RWPE1 (cell line): ENCODE results near the gene STXBP6.
"Not testable (repeated sequence)": the region's sequence is repeated elsewhere in the genome, so short reads cannot be mapped to it uniquely, and the experiment has no call there.

Experiments
- CTCF ChIA-PET: fragments of 350-600 bp; sonication (Branson Sonifier 250); formaldehyde crosslinking; extraction: SDS; loops from one replicate; lab custom pipeline; 2021; lab: Yijun Ruan, JAX
- POLR2A ChIA-PET: fragments of 400-600 bp; formaldehyde crosslinking; extraction: SDS; loops from one replicate; lab custom pipeline; 2020; ENCODE audit warnings: antibody characterized with exemption; ENCODE audit not compliant: low non-redundant PET; lab: Yijun Ruan, JAX
- DNase-seq: peaks from one replicate; pipeline ENCODE4 v3.0.0; 2012; ENCODE audit warnings: low spot score
- H3K27ac ChIP-seq: fragments of 450-650 bp; 2 replicates; pipeline ENCODE4 v1.5.1; 2017
- TF ChIP-seq, protein P1 (sequence below): fragments of 450-650 bp; conservative IDR thresholded peaks from 2 replicates; pipeline ENCODE4 v1.5.1; 2017; ENCODE audit warnings: low read depth, mild to moderate bottlenecking

Gene STXBP6

DNA sequence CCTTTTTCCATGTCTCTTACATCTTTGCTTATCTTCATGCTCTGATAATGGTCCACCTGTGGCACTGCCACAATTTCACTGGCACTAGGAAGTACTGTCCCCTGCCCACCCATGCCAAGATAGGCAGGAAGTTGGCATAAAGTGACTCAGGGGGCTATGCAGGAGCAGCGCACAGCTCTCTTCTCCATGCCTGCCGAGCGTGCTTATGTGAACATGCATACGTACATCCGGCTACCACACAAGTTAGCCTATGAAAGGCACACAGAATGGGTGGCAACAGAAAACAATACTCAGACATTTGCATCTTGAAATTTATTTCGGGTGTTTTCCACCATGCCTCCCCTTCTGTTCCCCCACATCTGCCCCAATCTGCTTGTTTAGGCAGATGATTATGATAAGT lies 241.5 kb downstream of the STXBP6 start:
- POLR2A ChIA-PET, result no interaction called here
- TF ChIP-seq, protein P1, sequence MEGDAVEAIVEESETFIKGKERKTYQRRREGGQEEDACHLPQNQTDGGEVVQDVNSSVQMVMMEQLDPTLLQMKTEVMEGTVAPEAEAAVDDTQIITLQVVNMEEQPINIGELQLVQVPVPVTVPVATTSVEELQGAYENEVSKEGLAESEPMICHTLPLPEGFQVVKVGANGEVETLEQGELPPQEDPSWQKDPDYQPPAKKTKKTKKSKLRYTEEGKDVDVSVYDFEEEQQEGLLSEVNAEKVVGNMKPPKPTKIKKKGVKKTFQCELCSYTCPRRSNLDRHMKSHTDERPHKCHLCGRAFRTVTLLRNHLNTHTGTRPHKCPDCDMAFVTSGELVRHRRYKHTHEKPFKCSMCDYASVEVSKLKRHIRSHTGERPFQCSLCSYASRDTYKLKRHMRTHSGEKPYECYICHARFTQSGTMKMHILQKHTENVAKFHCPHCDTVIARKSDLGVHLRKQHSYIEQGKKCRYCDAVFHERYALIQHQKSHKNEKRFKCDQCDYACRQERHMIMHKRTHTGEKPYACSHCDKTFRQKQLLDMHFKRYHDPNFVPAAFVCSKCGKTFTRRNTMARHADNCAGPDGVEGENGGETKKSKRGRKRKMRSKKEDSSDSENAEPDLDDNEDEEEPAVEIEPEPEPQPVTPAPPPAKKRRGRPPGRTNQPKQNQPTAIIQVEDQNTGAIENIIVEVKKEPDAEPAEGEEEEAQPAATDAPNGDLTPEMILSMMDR, result no peak
- no peak for DNase-seq
- CTCF ChIA-PET, result interaction anchor here (0.6 kb wide), 1 partner anchor 590 kb away, joined by 3 read pairs; no protein-coding TSS in a partner anchor
- no peak overlapping the region for H3K27ac ChIP-seq

DNA sequence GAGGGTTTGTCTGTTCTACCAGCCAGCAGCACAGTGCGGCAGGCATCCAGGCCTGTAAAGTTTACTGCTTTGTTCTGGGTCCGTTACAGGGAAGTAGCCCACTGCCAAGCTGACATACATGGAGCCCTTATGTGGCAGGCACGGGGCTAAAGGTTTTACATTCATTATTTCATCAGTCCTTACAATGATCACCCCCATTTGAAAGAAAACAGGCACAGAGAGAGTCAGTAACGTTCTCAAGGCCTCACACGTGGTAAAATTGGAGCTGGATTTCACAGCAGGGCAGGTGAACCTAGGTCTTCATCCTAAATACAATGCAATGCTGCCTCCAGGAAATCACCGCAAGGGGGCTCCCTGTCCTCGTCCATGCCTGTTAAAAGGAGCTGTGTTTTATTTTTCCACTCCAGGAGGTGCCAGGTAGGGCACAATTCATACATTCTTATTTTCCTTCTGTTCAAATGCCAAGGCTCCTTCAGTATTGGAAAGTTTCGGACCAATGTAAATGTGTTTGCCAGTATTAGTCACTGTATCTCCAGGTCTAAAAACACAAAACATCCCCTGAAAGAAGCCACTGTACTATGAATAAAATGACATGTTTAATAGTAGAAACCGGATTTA lies 243.8 kb downstream of the STXBP6 start:
- CTCF ChIA-PET, result interaction anchor here (0.5 to 1.9 kb wide), 13 partner anchors 8 to 345 kb away, joined by 3 to 19 read pairs (median 5); no protein-coding TSS in a partner anchor
- POLR2A ChIA-PET, result no interaction called here

DNA sequence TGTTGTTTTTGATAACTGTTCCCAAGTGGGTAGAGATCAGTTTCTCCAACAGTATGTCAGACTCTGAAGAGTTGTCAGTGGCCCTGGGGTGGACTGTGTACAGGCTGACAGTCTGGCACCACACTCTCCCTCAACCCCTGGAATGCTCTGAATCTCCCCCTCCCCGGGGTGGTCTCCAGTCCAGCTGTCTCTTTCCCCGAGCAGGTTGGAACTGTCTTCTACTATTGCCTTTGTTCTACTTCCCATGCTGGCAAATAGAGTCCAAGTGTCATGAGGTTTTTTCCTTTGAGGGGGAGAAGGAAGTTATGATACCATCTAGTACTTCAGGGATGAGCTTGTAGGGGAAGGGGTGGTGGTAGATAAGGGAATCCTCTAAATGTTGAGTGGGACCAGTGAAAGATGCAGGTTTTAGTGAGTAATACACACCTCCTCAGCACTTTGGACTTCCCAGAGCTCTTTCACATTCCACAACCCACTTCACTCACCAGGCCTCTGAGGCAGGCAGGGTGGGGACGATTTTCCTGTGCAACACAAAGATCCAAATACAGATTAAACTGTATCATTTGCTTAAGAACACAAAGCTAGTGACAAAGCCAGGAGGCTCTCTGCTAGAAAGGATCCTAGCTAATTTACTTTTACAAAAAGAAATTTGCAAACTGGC lies 245.3 kb downstream of the STXBP6 start:
- CTCF ChIA-PET, result interaction anchor here (0.6 kb wide), 1 partner anchor 56 kb away, joined by 3 read pairs; no protein-coding TSS in a partner anchor

More for the DNA sequence above, 243.8 kb downstream of the STXBP6 start:
- H3K27ac ChIP-seq, result no peak overlapping the region
- TF ChIP-seq, protein P1, result peak; percentile 73
- DNase-seq, result peak; percentile 37

DNA sequence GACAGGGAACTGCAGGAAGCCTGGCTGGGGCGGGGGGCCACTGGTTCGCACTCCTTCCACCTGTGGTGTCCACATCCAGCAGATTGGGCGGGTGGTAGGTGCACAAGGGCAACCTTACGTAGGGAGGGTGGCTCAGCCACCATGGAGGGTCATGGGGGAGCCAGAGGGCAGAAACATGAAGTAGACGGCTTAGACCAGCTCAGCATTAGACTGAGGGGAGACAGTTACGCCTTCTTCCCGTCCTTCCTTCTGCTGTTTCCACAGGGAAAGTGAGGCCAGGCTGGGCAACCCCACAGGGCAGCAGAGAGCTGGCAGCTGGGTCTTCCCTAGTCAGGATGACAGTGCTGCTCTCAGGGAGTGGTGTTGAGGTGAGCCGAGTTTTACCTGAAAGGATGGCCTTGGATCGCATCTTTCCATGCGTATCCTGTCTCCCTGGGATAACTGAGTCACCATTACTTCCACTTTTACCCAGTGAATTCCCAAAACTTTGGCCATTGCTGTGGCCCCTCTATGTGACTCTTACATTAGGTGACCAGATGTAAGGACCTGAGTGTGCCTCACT lies 245.9 kb downstream of the STXBP6 start:
- no peak overlapping the region for H3K27ac ChIP-seq
- CTCF ChIA-PET, result no interaction called here
- POLR2A ChIA-PET, result no interaction called here
- TF ChIP-seq, protein P1, result no peak
- no peak for DNase-seq

More for the DNA sequence above, 245.3 kb downstream of the STXBP6 start:
- H3K27ac ChIP-seq, result no peak overlapping the region
- DNase-seq, result no peak
- POLR2A ChIA-PET, result no interaction called here
- TF ChIP-seq, protein P1, result no peak

DNA sequence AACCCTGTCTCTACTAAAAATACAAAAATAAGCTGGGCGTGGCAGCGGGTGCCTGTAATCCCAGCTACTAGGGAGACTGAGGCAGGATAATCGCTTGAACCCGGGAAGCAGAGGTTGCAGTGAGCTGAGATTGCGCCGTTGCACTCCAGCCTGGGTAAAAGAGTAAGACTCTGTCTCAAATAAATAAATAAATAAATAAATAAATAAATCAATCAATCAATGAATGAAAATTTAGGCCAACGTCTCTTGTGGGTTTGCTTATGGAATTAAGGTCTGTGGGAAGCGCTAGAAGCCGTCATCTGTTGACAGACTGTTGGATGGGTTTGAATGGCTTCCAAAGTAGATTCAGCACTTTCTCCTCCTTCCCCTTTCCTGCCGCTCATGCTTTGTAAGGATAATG lies 246.5 kb downstream of the STXBP6 start:
- DNase-seq, CTCF ChIA-PET, H3K27ac ChIP-seq, POLR2A ChIA-PET: not testable (repeated sequence)

DNA sequence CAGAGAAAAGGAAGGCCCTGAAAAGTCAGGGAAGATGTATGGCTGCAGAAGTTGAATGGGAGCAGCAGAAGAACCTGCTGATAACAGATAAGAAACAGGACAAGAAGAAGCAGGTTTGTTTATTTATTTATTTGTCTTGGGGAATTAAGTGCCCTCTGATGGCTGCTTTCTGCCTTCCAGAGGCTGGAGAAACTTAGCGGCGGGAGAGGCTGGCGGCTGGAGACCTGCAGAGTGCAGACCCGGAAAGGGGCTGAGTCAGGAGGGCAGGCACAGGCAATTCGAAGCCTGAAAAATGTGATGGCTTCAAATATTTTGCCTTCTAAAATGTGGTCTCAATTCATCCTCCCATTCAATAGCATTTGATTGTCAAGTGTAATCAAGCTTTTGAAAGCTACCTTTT lies 247.7 kb downstream of the STXBP6 start:
- no peak overlapping the region for H3K27ac ChIP-seq
- ChIA-PET CTCF (no interaction called here), POLR2A (no interaction called here)
- DNase-seq, result no peak
- TF ChIP-seq, protein P1, result no peak
